Neural cell (in vitro differentiated cells): ENCODE data around the gene NF2. TPM values are rescaled to one million over a fixed set of nuclear protein-coding genes. Genes with fewer than 3 reads are reported as not detected.

Source experiments
- H2AFZ ChIP-seq: fragments of 200-600, 300-800 bp; sonication (generic), shearing (Covaris generic); 2 replicates; pipeline ENCODE4 v1.6.0; 2014; ENCODE audit warnings: low read depth, mild to moderate bottlenecking, antibody characterized with exemption, low read length, moderate library complexity
- H3F3A ChIP-seq: fragments of 200-600 bp; shearing (Covaris generic); 2 replicates; pipeline ENCODE4 v1.6.1; 2016; ENCODE audit warnings: mild to moderate bottlenecking, moderate library complexity, mixed read lengths, antibody characterized with exemption, low read length; ENCODE audit not compliant: insufficient read depth, poor library complexity, severe bottlenecking
- H3K27ac ChIP-seq: fragments of 200-600, 300-800 bp; sonication (generic), shearing (Covaris generic); 2 replicates; pipeline ENCODE4 v1.5.1; 2014; ENCODE audit warnings: mild to moderate bottlenecking, low read length, moderate library complexity
- H3K27me3 ChIP-seq: fragments of 300-800, 200-600 bp; sonication (generic), shearing (Covaris generic); 2 replicates; pipeline ENCODE4 v1.6.0; 2014; ENCODE audit warnings: mild to moderate bottlenecking, low read depth, low read length, moderate library complexity; ENCODE audit not compliant: insufficient read depth
- H3K36me3 ChIP-seq: fragments of 300-800, 200-600 bp; sonication (generic), shearing (Covaris generic); 2 replicates; pipeline ENCODE4 v1.5.1; 2014; ENCODE audit warnings: mild to moderate bottlenecking, antibody characterized with exemption, low read length, moderate library complexity; ENCODE audit not compliant: insufficient read depth
- H3K4me2 ChIP-seq: fragments of 300-800, 200-600 bp; sonication (generic), shearing (Covaris generic); 2 replicates; pipeline ENCODE4 v1.6.0; 2014; ENCODE audit warnings: mild to moderate bottlenecking, low read length
- H3K4me3 ChIP-seq: fragments of 300-800, 200-600 bp; sonication (generic), shearing (Covaris generic); 2 replicates; pipeline ENCODE4 v1.5.1; 2014; ENCODE audit warnings: mild to moderate bottlenecking, low read length, moderate library complexity
- H3K79me2 ChIP-seq: fragments of 200-600 bp; shearing (Covaris generic); replicated peaks from 2 replicates; pipeline ENCODE4 v1.6.0; 2014; ENCODE audit warnings: mild to moderate bottlenecking, low read length, moderate library complexity; ENCODE audit not compliant: insufficient read depth
- H3K9ac ChIP-seq: fragments of 300-800, 200-600 bp; sonication (generic), shearing (Covaris generic); 2 replicates; pipeline ENCODE4 v1.6.1; 2016; ENCODE audit warnings: mild to moderate bottlenecking, low read length, mixed read lengths
- H3K9me2 ChIP-seq: fragments of 200-600 bp; shearing (Covaris generic); 2 replicates; pipeline ENCODE4 v1.6.1; 2016; ENCODE audit warnings: mild to moderate bottlenecking, low read length, mixed read lengths; ENCODE audit not compliant: insufficient read depth
- H3K9me3 ChIP-seq: fragments of 200-600, 300-800 bp; sonication (generic), shearing (Covaris generic); 2 replicates; pipeline ENCODE4 v1.6.1; 2016; ENCODE audit warnings: mild to moderate bottlenecking, mixed run types, low read length, moderate library complexity, mixed read lengths
- H4K20me1 ChIP-seq: fragments of 200-600 bp; shearing (Covaris generic); 2 replicates; pipeline ENCODE4 v1.6.1; 2016; ENCODE audit warnings: mild to moderate bottlenecking, mixed run types; ENCODE audit not compliant: insufficient read depth
- EP300 ChIP-seq: fragments of 450-650 bp; conservative IDR thresholded peaks from 2 replicates; pipeline ENCODE4 v1.6.1; 2014; ENCODE audit warnings: antibody characterized with exemption, mild to moderate bottlenecking, moderate library complexity; ENCODE audit not compliant: poor library complexity, severe bottlenecking
- EZH2 ChIP-seq: fragments of 200-600, 300-800 bp; shearing (Covaris generic), sonication (generic); IDR thresholded peaks from 2 replicates; pipeline ENCODE4 v1.6.1; 2014; ENCODE audit warnings: antibody characterized with exemption, low read length, borderline replicate concordance, mild to moderate bottlenecking; ENCODE audit not compliant: insufficient read depth, poor library complexity, severe bottlenecking
- MXI1 ChIP-seq: fragments of 450-650 bp; conservative IDR thresholded peaks from 2 replicates; pipeline ENCODE4 v1.6.1; 2014; ENCODE audit warnings: antibody characterized with exemption, mild to moderate bottlenecking; ENCODE audit not compliant: poor library complexity, severe bottlenecking
- POLR2AphosphoS5 ChIP-seq: IDR thresholded peaks from 2 replicates; pipeline ENCODE4 v1.6.1; 2012
- RAD21 ChIP-seq: fragments of 450-650 bp; conservative IDR thresholded peaks from 2 replicates; pipeline ENCODE4 v1.6.1; 2014; ENCODE audit warnings: antibody characterized with exemption, mild to moderate bottlenecking, moderate library complexity
- SMC3 ChIP-seq: fragments of 450-650 bp; conservative IDR thresholded peaks from 2 replicates; pipeline ENCODE4 v1.6.1; 2014; ENCODE audit warnings: antibody characterized with exemption, mild to moderate bottlenecking, moderate library complexity; ENCODE audit not compliant: poor library complexity
- TAF1 ChIP-seq: IDR thresholded peaks from 2 replicates; pipeline ENCODE4 v1.6.1; 2012; ENCODE audit warnings: low read depth
- polyA plus RNA-seq: library from polyadenylated mRNA; depleted of rRNA; stranded (reverse); fragments of >200 nt; gene quantifications from 2 replicates; pipeline ENCODE4 v1.2.3, GENCODE V29; 2014
- TF ChIP-seq, protein P1 (sequence below): fragments of 450-650 bp; IDR thresholded peaks from 2 replicates; pipeline ENCODE4 v1.5.1; 2014; ENCODE audit warnings: antibody characterized with exemption, mild to moderate bottlenecking, moderate library complexity; ENCODE audit not compliant: poor library complexity, severe bottlenecking

The NF2 gene
- polyA plus RNA-seq, 1 donor from 2014 or later = 18.7 TPM

DNA sequence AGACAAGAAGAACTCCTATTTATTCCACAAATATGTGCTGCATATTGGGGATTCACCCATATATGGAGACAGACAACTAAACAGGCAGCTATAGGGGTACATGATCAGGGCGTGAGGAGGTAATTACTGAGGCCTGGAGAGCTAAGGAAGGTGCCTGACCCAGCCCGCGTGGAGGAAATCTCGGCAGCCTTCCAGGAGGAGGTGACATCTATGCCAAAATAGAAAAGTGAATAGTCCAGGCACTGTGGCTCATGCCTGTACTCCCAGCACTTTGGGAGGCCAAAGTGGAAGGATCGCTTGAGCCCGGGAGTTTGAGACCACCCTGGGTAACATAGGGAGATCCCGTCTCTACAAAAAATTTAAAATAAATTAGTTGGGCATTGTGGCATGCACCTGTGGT, 36.1 kb upstream of the NF2 start:
- TF ChIP-seq SMC3 = no peak
- no peak for TF ChIP-seq MXI1
- TF ChIP-seq TAF1 = no peak
- TF ChIP-seq EP300 = no peak
- no peak for TF ChIP-seq RAD21
- H3K4me3 ChIP-seq = no peak overlapping the region
- no peak overlapping the region for H3K9ac ChIP-seq
- H2AFZ ChIP-seq = no peak overlapping the region
- no peaks in the 10 kb centered on the region for H3K79me2 ChIP-seq
- H3F3A ChIP-seq = no peaks in the 10 kb centered on the region
- no peak overlapping the region for H3K27ac ChIP-seq
- H3K4me2 ChIP-seq = no peak overlapping the region
- no peaks in the 10 kb centered on the region for H3K9me2 ChIP-seq
- H3K9me3 ChIP-seq = no peaks in the 10 kb centered on the region
- H3K27me3 ChIP-seq = no peaks in the 10 kb centered on the region
- no peaks in the 10 kb centered on the region for H4K20me1 ChIP-seq
- H3K36me3 ChIP-seq = no peaks in the 10 kb centered on the region

DNA sequence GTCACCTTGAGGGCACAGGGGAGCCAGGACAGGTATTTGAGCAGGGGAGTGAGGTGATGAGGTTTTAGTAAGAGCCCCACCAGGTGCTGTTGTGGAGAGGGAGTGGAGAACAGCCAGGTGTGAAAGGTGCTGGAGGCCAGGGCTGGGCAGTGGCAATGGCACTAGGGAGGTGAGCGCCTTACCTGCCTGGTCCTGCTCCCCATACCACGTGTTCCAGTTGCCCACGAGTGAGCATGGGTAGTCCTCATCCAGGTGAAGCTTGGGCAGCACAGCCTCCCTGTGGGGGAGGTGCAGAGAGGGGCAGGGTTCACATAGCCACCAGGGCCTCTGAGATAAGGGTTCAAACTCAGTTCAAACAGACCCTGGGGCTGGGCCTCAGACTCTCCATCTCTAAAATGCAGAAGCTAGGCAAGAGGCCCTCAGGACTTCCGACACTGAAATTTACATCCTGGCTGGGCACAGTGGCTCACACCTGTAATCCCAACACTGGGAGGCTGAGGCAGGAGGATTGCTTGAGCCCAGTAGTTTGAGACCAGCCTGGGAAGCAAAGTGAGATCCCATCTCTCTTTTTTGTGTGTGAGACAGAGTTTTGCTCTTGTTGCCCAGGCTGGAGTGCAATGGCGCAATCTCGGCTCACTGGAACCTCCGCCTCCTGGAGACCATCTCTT, 34.3 kb upstream of the NF2 start:
- H3K36me3 ChIP-seq = no peaks in the 10 kb centered on the region

DNA sequence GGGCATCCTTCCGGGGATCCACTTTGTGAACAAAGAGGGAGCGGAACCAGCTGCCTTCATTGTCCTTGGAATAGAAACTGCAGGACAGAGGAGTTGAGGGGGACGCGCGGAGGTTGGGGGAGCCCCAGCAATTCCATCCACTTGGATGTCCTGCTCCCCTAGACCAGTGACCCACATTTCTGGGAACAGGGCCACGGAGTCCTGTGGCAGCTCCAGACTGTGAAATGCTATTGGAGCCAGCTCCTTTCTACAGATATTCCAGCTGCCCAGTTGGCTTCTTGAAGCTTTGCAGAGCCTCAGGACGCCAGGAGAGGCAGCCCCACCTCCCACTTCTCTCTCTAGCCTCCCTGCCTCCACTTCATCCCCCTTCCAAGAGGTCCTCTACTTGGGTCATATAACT, 33.0 kb upstream of the NF2 start:
- Histone ChIP-seq H3K9ac (no peak overlapping the region), H3F3A (no peaks in the 10 kb centered on the region), H3K4me2 (no peak overlapping the region), H3K27ac (no peak overlapping the region), H3K79me2 (no peaks in the 10 kb centered on the region), H3K9me3 (no peaks in the 10 kb centered on the region), H2AFZ (no peak overlapping the region), H3K36me3 (no peaks in the 10 kb centered on the region), H3K27me3 (no peaks in the 10 kb centered on the region), H4K20me1 (no peaks in the 10 kb centered on the region), H3K9me2 (no peaks in the 10 kb centered on the region), H3K4me3 (no peak overlapping the region)
- TF ChIP-seq POLR2AphosphoS5 (no peak), TAF1 (no peak), MXI1 (no peak), EP300 (no peak), RAD21 (no peak)

More for the DNA sequence above, 34.3 kb upstream of the NF2 start:
- no peaks in the 10 kb centered on the region for H3F3A ChIP-seq
- no peaks in the 10 kb centered on the region for H3K27me3 ChIP-seq
- no peak overlapping the region for H2AFZ ChIP-seq
- no peak overlapping the region for H3K27ac ChIP-seq
- H3K4me2 ChIP-seq = no peak overlapping the region
- H3K9me2 ChIP-seq = no peaks in the 10 kb centered on the region
- H3K4me3 ChIP-seq = no peak overlapping the region
- no peaks in the 10 kb centered on the region for H3K9me3 ChIP-seq
- TF ChIP-seq, protein P1, sequence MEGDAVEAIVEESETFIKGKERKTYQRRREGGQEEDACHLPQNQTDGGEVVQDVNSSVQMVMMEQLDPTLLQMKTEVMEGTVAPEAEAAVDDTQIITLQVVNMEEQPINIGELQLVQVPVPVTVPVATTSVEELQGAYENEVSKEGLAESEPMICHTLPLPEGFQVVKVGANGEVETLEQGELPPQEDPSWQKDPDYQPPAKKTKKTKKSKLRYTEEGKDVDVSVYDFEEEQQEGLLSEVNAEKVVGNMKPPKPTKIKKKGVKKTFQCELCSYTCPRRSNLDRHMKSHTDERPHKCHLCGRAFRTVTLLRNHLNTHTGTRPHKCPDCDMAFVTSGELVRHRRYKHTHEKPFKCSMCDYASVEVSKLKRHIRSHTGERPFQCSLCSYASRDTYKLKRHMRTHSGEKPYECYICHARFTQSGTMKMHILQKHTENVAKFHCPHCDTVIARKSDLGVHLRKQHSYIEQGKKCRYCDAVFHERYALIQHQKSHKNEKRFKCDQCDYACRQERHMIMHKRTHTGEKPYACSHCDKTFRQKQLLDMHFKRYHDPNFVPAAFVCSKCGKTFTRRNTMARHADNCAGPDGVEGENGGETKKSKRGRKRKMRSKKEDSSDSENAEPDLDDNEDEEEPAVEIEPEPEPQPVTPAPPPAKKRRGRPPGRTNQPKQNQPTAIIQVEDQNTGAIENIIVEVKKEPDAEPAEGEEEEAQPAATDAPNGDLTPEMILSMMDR = no peak
- TF ChIP-seq EZH2 (no peak), TAF1 (no peak), POLR2AphosphoS5 (no peak)
- no peak overlapping the region for H3K9ac ChIP-seq
- no peaks in the 10 kb centered on the region for H3K79me2 ChIP-seq
- H4K20me1 ChIP-seq = no peaks in the 10 kb centered on the region
